HG03196 (cell line): Measurements from ENCODE around the gene SV2A.
"Not testable (repeated sequence)": the region's sequence is repeated elsewhere in the genome, so short reads cannot be mapped to it uniquely, and the experiment has no call there.

Source experiments
- ATAC-seq: cut with Tn5 transposase; IDR thresholded peaks from one replicate; pipeline ENCODE4 v1.9.1; 2021; ENCODE audit not compliant: unreplicated experiment

SV2A gene

DNA sequence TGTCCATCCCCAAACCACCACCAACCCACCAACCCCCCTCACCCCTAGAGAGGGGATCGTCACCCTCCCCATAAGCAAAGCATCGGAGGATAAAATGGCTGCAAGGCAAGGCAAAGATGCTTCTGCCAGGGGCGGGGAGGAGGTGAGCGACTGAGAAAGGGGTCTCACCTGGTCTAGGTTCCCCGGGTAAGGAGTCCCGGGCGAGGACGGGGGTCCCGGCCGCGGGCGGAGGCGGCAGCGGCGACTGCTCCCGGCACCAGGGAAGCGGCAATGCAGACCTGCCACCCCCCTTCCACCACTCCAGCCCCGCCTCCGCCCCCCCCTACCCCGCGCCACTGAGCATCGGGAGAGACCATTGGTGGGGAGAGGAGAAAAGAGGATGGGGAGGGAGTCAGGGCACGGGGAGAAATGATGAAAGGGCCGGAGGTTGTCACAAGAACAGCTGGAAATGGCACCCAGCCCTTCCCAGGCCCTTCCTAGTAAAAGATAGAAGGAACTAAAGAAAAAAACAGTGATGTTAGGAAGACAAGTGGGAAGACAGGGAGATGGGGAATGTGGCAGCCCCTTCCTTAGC, at the start of gene SV2A:
TSS of gene SV2A (minus strand) at position 274 of the 574 bp plus-strand sequence. CDS start 4,004 bp downstream, outside the sequence.
- no peak for ATAC-seq

DNA sequence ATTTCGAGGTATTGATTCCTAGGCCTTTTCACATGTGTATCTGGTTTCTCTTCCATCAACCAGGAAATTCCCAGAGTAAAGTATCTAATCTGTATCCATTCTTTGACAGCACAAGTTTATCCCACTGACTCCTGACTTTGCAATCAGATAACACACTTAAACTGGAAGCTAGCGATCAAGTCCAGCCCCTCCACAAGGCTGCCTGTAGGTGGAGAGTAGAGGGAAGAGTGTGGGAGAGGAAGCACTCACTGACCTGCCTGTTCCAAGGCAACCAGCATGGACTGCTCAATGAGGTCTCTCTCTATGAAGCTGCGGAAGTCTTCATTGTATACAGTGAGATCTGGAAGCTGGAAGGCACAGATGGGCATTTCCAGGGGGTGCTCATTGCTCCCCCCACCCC, 49.4 kb upstream of the SV2A start:
- no peak for ATAC-seq

- no peak for ATAC-seq
Observed at GRCh38 chr1:149966405-149966804, 48.8 kb upstream of the SV2A start.

DNA sequence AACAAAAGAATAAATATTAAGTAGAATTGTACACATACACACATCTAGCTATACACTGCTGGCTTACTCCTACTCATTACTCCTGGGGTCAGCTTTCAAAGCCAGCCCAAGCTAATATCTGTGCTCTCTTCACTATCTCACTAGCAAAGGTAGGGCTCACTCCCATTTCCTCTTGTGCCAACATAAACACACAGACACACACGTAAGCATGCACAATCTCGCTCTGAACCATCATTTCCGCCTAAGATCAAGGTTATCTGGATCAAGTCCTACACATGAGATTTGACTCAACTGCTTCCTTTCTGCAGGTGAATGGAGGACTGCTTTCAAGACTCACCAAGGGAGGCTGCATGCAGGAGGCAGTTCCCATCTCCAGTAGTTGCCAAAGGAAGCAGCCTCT, 47.8 kb upstream of the SV2A start:
- no peak for ATAC-seq

DNA sequence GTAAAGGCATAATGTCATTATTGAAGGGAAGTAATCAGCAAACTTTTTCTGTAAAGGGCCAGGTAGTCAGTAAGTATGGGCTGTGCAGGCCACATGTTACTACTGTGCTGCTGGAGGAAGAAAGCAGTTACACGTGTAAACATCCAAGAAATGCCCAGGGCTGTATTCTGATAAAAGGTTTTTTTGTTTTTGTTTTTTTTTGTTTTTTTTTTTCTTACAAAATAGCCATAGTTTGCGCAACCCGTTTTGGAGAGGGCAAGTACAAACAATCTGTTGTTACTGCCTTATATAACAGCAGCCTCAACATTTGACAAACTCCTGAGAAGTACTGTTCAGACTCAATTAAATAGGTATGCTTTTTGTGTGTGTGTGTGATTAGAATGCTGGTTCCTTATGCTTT, 45.7 kb upstream of the SV2A start:
- ATAC-seq: no peak

- no peak for ATAC-seq
Observed at GRCh38 chr1:149962736-149963135, 45.1 kb upstream of the SV2A start.

- no peak for ATAC-seq
Observed at GRCh38 chr1:149962039-149962647, 44.5 kb upstream of the SV2A start.

- not testable (repeated sequence) for ATAC-seq
Observed at GRCh38 chr1:149957548-149957947, 39.9 kb upstream of the SV2A start.

DNA sequence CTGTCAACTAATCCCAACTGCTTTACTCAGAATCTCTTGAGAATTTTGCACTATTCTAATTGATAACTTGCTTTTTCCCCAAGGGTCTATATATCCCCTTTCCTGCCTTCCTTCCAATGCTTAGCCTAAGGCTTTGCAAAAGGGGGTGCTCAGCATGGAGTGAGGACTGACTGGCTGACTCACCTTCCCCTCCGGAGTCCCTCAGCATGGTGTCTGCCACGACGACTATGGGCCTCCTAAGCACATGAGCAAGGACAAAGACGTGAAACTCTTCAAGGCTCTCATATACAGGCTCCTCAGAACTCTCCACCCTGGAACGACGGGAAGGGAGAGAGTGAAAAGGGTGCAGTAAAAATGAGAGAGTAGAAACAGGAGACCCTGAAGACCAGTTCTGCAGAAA, 32.3 kb upstream of the SV2A start:
- no peak for ATAC-seq

- no peak for ATAC-seq
Observed at GRCh38 chr1:149945206-149945605, 27.6 kb upstream of the SV2A start.

GRCh38 chr1:149942885-149943284, 25.2 kb upstream of the SV2A start:
- no peak for ATAC-seq

DNA sequence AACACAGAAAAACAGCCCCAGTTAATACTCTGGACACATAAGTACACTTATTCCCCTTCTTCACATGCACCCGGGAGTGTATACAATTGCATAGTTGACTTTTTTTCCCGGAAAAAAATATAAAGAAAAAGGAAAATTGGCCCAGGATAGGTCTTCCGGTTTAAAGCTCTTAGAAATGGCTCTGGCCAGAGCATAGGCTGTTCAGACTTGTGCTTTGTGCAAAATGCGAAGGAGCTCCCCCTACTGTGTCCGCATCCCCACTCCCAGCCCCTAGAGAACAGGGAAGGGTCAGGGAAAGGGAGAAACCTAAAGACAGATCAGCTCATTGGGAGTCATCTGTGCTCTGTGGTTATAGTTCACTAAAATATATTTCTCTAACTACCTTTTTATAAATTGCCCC, 24.6 kb upstream of the SV2A start:
- no peak for ATAC-seq

DNA sequence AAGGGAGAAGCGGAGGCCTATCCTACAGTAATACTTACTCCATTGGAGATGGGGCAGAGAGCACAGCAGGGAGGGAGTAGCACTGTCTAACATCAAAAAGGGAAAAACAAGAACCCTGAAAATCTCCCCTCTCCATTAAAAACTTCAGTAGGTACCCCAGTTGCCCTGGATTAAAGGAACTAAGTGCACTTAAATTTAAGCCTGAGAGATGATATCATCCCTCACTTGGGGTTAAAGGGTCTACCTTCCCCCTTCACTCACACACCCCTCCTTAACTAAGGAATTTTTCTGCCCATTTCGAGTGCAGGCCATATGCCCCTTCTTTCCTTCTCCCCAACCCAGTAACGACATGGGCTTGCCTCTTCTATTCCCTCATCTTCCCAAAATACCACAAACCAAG, 22.8 kb upstream of the SV2A start:
- no peak for ATAC-seq

GRCh38 chr1:149938668-149939003, 21.0 kb upstream of the SV2A start:
- ATAC-seq: not testable (repeated sequence)

DNA sequence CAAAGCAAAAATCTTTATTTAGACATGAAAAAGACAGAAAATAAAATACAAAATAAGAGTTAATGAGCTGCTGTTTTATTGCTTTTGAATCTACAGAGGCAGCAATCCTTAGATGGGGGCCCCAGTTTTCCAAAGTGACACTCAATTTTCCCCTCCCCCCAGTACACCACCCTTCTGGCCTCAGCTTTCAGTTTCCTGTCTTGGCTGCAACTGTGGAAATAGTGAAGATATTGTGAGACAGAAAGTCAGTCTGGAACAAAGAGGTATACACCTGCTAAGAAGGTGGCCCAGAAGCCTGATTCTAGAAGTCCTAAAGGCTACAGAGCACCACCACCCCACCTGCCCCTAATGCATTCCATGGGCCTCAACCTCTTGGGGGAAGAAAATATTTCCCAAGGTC, 20.1 kb upstream of the SV2A start:
- no peak for ATAC-seq

DNA sequence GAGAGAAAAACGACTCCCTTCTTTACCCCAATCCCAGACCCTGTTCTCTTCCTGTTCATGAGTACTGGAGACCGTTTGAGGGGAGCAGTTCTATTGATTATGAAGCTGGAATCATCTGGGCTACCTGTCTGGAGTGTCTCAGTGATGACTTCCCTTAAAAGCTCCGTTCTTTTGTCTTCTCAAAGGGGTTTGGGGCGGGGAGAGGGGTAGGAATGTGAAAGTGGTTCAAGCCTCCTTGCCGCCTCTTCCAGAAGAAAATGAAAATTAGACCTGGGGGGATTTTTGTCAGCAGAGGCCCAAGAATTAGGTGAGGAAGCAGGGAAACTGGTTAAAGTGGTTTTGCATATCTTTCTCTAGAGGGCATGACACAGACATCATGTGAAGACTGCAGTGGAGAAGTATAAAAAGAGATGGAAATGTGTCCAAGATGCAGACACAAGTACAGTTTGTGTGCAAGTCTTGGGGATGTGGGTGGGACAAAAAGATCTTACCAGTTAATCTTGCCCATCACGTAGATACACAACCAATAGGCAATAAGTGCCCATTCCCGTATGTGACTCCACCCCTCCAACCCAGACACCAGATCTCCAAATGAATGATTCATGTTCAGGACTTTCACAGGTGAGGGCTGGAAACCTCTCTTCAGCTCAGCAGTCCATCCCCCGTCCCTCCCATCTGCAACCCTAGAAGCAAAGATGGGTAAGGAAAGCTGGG, 19.5 kb upstream of the SV2A start:
- no peak for ATAC-seq

- ATAC-seq: no peak
Observed at GRCh38 chr1:149936170-149936991, 18.7 kb upstream of the SV2A start, which contains the start of gene MTMR11. TSS of gene MTMR11 (minus strand) at chr1:149936879. CDS start at chr1:149936647, 232 bp downstream.

DNA sequence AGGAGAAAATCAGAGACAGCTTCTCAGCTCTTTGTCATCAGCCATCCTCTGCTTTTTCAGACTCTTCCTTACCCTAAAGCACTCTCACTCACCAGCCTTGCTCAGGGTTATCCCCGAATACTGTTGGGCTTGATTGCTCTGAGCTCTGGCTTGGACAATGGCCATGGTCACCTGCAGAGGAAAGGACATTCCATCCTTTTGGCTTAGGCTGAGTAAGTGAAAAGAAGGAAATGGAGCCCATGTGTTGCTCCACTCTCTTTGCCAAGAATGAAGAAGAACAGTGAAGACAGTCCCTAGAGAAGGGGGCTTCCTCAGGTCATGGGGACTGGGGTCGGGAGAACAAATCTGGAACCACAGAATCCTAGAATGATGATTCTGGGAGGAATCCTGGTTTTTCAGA, 16.7 kb upstream of the SV2A start:
- ATAC-seq: no peak

GRCh38 chr1:149933208-149933607, 15.6 kb upstream of the SV2A start:
- ATAC-seq: no peak

- ATAC-seq: no peak
Observed at GRCh38 chr1:149932474-149932873, 14.8 kb upstream of the SV2A start.

DNA sequence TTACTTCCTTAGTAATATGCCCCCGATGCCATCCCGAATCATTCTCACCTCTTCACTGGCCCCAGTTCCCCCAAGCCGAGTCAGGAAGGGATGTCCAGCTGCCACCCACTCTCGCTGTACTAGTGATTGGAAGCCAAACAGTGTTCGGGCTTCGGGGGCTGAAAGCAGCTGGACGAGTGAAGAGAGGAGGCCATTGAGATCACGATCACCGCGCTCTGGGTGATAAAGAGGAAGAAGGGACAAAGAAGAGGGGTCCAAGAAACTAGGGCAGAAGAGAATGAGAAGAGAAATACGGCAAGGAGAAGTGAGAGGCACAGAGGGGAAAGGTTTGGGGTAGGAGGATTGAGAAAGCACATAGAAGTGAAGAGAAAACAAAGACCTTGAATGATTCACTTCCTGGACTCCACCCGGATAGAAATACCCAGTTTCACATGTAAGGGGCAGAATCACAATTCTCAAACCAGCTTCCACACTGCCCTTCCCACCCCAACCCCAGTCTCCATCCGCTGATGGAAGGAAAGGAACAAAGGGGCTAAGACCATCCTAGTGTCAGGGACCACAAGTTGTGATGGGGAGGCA, 13.7 kb upstream of the SV2A start:
- ATAC-seq: no peak
